GM12878 (cell line): ENCODE measurements around the gene CTSD. TPM values are rescaled to one million over a fixed set of nuclear protein-coding genes. Genes with fewer than 3 reads are reported as not detected.

ENCODE experiments used
- ATAC-seq: fragments of 200-7000 bp; cut with Tn5 transposase; 3 replicates; pipeline ENCODE4 v1.9.1; 2020; ENCODE audit warnings: mild to moderate bottlenecking, moderate library complexity
- BruUV-seq: library from RNA; stranded (reverse); fragments of 400-500 nt; replicated peaks from 2 replicates; lab custom pipeline; 2021; lab: Mats Ljungman, UMichigan
- CTCF ChIA-PET: fragments of 300-600 bp; sonication (Branson Sonifier 250); formaldehyde crosslinking; extraction: SDS; loops from one replicate; lab custom pipeline; 2021; ENCODE audit warnings: inconsistent platforms; lab: Yijun Ruan, JAX
- POLR2A ChIA-PET: fragments of 350-600 bp; formaldehyde crosslinking; extraction: SDS; loops from one replicate; lab custom pipeline; 2021; ENCODE audit warnings: inconsistent platforms; lab: Charles Lee
- RAD21 ChIA-PET: fragments of 300-600 bp; sonication (Branson Sonifier 250); formaldehyde crosslinking; loops from one replicate; lab custom pipeline; 2023; ENCODE audit warnings: antibody characterized with exemption; ENCODE audit not compliant: unreplicated experiment; lab: Charles Lee
- SMC1A ChIA-PET: fragments of 300-600 bp; sonication (Branson Sonifier 250); formaldehyde crosslinking; loops from one replicate; lab custom pipeline; 2023; ENCODE audit not compliant: unreplicated experiment, uncharacterized antibody; lab: Charles Lee
- DNase-seq: peaks from one replicate; pipeline ENCODE4 v3.0.0-alpha.2; 2011; ENCODE audit warnings: low read depth, low spot score
- FAIRE-seq: peaks from 3 replicates; lab custom pipeline; 2011; peaks lifted over from hg19 to GRCh38; lab: Jason Lieb, UNC
- H2AFZ ChIP-seq: 2 replicates; pipeline ENCODE4 v1.6.0; 2011; ENCODE audit warnings: low read depth, low read length, control low read depth; ENCODE audit not compliant: control insufficient read depth
- H3K27ac ChIP-seq: 2 replicates; pipeline ENCODE4 v1.5.1; 2011; ENCODE audit warnings: control low read depth; ENCODE audit not compliant: control insufficient read depth, insufficient read depth
- H3K27me3 ChIP-seq, 2 experiments: replicated peaks in 1 of 2; 2 replicates each; pipeline versions ENCODE4 v1.6.0 to v1.6.1; 2011; ENCODE audit warnings: low read length in 1 of 2; ENCODE audit not compliant: control insufficient read depth in 2 of 2, insufficient read depth in 2 of 2
- H3K36me3 ChIP-seq, 2 experiments: 2 replicates each; pipeline ENCODE4 v1.5.1; 2011; ENCODE audit warnings: low read length in 1 of 2; ENCODE audit not compliant: control insufficient read depth in 2 of 2, insufficient read depth in 2 of 2
- H3K4me1 ChIP-seq: 2 replicates; pipeline ENCODE4 v1.6.1; 2011; ENCODE audit warnings: mild to moderate bottlenecking, low read length, moderate library complexity, mixed read lengths; ENCODE audit not compliant: control insufficient read depth, insufficient read depth
- H3K4me2 ChIP-seq: 2 replicates; pipeline ENCODE4 v1.6.0; 2011; ENCODE audit warnings: control low read depth; ENCODE audit not compliant: control insufficient read depth, insufficient read depth
- H3K4me3 ChIP-seq: fragments of 200-600 bp; sonication (generic); 2 replicates; pipeline ENCODE4 v1.5.1; 2016
- H3K79me2 ChIP-seq: 2 replicates; pipeline ENCODE4 v1.6.0; 2011; ENCODE audit warnings: low read length; ENCODE audit not compliant: control insufficient read depth, insufficient read depth
- H3K9ac ChIP-seq: 2 replicates; pipeline ENCODE4 v1.8.0; 2011; ENCODE audit warnings: low read length, control low read depth, mixed read lengths; ENCODE audit not compliant: control insufficient read depth, insufficient read depth
- H3K9me3 ChIP-seq: replicated peaks from 3 replicates; pipeline ENCODE4 v1.5.1; 2011; ENCODE audit warnings: mild to moderate bottlenecking, low read length; ENCODE audit not compliant: control insufficient read depth, insufficient read depth
- H4K20me1 ChIP-seq: 2 replicates; pipeline ENCODE4 v1.6.0; 2011; ENCODE audit not compliant: control insufficient read depth, insufficient read depth
- BHLHE40 ChIP-seq, 2 experiments: fragments of 450-650 bp in 1 of 2; IDR thresholded peaks; 2 replicates each; pipeline ENCODE4 v1.6.1; 2011 to 2017; ENCODE audit warnings: low read depth in 2 of 2, borderline replicate concordance in 1 of 2, improper control_type of control experiment in 1 of 2, low read length in 1 of 2, mild to moderate bottlenecking in 1 of 2
- CBFB ChIP-seq: IDR thresholded peaks from 2 replicates; pipeline ENCODE4 v1.6.1; 2016; ENCODE audit warnings: antibody characterized with exemption, low read depth
- CBX3 ChIP-seq: fragments of 200-600 bp; sonication (generic); IDR thresholded peaks from 2 replicates; pipeline ENCODE4 v1.6.1; 2016; ENCODE audit warnings: low read depth, borderline replicate concordance
- CEBPB ChIP-seq, 2 experiments: fragments of 150-350 bp in 1 of 2; IDR thresholded peaks; 2 replicates each; pipeline ENCODE4 v1.6.1; 2012 to 2014; ENCODE audit warnings: low read depth in 2 of 2, low read length in 2 of 2, borderline replicate concordance in 1 of 2, inconsistent platforms in 1 of 2
- CREM ChIP-seq: IDR thresholded peaks from 2 replicates; pipeline ENCODE4 v1.6.1; 2014; ENCODE audit warnings: antibody characterized with exemption, low read depth
- HDAC2 ChIP-seq: fragments of 200-600 bp; sonication (generic); IDR thresholded peaks from 2 replicates; pipeline ENCODE4 v1.6.1; 2017
- HDAC6 ChIP-seq: fragments of 200-600 bp; sonication (generic); IDR thresholded peaks from one replicate; pipeline ENCODE4 v1.8.0; 2017; ENCODE audit warnings: antibody characterized with exemption; ENCODE audit not compliant: unreplicated experiment
- IRF5 ChIP-seq: fragments of 450-650 bp; IDR thresholded peaks from 2 replicates; pipeline ENCODE4 v1.6.1; 2017; ENCODE audit warnings: borderline replicate concordance
- NFIC ChIP-seq: IDR thresholded peaks from 2 replicates; pipeline ENCODE4 v1.6.1; 2012; ENCODE audit warnings: low read depth, mild to moderate bottlenecking, inconsistent platforms, low read length, moderate library complexity
- POLR2AphosphoS2 ChIP-seq: IDR thresholded peaks from 2 replicates; pipeline ENCODE4 v1.6.1; 2011; ENCODE audit warnings: low read depth, mild to moderate bottlenecking, low read length, improper control_type of control experiment, moderate library complexity
- POLR2AphosphoS5 ChIP-seq: IDR thresholded peaks from 2 replicates; pipeline ENCODE4 v1.6.1; 2011; ENCODE audit warnings: mild to moderate bottlenecking, low read length, inconsistent platforms
- SIX5 ChIP-seq: IDR thresholded peaks from 2 replicates; pipeline ENCODE4 v1.6.1; 2011; ENCODE audit warnings: mild to moderate bottlenecking, low read depth, low read length, moderate library complexity; ENCODE audit not compliant: severe bottlenecking
- SREBF2 ChIP-seq: IDR thresholded peaks from 2 replicates; pipeline ENCODE4 v1.6.1; 2012; ENCODE audit warnings: mild to moderate bottlenecking, low read length
- SRF ChIP-seq, 2 experiments: IDR thresholded peaks; 2 replicates each; pipeline ENCODE4 v1.6.1; 2011; ENCODE audit warnings: low read depth in 2 of 2, low read length in 2 of 2, mild to moderate bottlenecking in 1 of 2, moderate library complexity in 1 of 2
- TCF12 ChIP-seq: IDR thresholded peaks from 2 replicates; pipeline ENCODE4 v1.6.1; 2011; ENCODE audit warnings: low read depth, mild to moderate bottlenecking, low read length
- TCF7 ChIP-seq: IDR thresholded peaks from 2 replicates; pipeline ENCODE4 v1.6.1; 2014; ENCODE audit warnings: antibody characterized with exemption, borderline replicate concordance
- WRNIP1 ChIP-seq: IDR thresholded peaks from 2 replicates; pipeline ENCODE4 v1.6.1; 2011; ENCODE audit warnings: low read depth, low read length, improper control_type of control experiment, borderline replicate concordance
- ZSCAN29 ChIP-seq: fragments of 450-650 bp; IDR thresholded peaks from 2 replicates; pipeline ENCODE4 v1.6.1; 2017; ENCODE audit warnings: mild to moderate bottlenecking, moderate library complexity
- WGBS: methylation state at CpG from one replicate; pipeline ENCODE4 v1.1.6; 2016; ENCODE audit warnings: low lambda C conversion rate; ENCODE audit not compliant: insufficient replicate concordance, insufficient coverage; ENCODE audit errors: missing lambda C conversion rate; 5-methylcytosine and 5-hydroxymethylcytosine counted together
- in situ Hi-C: fragments of 300-500 bp; cut with MboI; formaldehyde crosslinking; loops from 9 replicates; pipeline ENCODE4 v1.14.3; 2018; ENCODE audit warnings: mixed read lengths
- intact Hi-C: fragments of 100-400 bp; cut with micrococcal nuclease; formaldehyde crosslinking; loops from one replicate; pipeline ENCODE4 v1.14.2; 2022; ENCODE audit not compliant: unreplicated experiment
- polyA plus RNA-seq, 11 experiments: library from polyadenylated mRNA; depleted of rRNA in 4 of 11; unstranded in 6 of 11; stranded (reverse) in 5 of 11; fragments of >200 nt; fragmentation: Nextera tagmentation in 4 of 11; fragmentation: Illumina TruSeq in 1 of 11; extraction: Ambion mirVana in 4 of 11; extraction: Trizol in 1 of 11; gene quantifications; 1 replicate in 1 of 11; 2 replicates in 10 of 11; pipeline versions ENCODE4 v1.2.1 to v1.2.3, GENCODE V29; 2011 to 2016; ENCODE audit warnings: inconsistent platforms in 2 of 11, missing spikeins in 2 of 11, low read depth in 1 of 11
- total RNA-seq, 4 experiments: library from RNA; depleted of rRNA in 3 of 4; stranded (reverse); fragments of >200 nt in 3 of 4; fragmentation: Illumina TruSeq in 1 of 4; extraction: Trizol in 1 of 4; gene quantifications; 2 replicates each; pipeline versions ENCODE4 v1.2.1 to v1.2.3, GENCODE V29; 2013 to 2021
- TF ChIP-seq, protein P1 (sequence below): fragments of 450-650 bp; IDR thresholded peaks from 2 replicates; pipeline ENCODE4 v1.6.1; 2016; ENCODE audit warnings: mild to moderate bottlenecking
- TF ChIP-seq, protein P2 (sequence below): fragments of 150-350 bp; IDR thresholded peaks from 2 replicates; pipeline ENCODE4 v1.6.1; 2014; ENCODE audit warnings: mild to moderate bottlenecking, low read depth, low read length

CTSD gene
- total and polyA plus RNA-seq, 10 of the 15 experiments (the other 5 are each of a cell fraction or from before 2014, with no cell fraction given): 0.42 to 54.6 (median 25.0) TPM

GRCh38 chr11:1718326-1718725 is 45.4 kb downstream of the CTSD start:
- Histone ChIP-seq H2AFZ (no peak overlapping the region), H3K4me2 (no peak overlapping the region), H3K4me3 (no peak overlapping the region), H3K9ac (no peak overlapping the region), H3K27me3 (no peaks in the 10 kb centered on the region; a peak in 1 of 4 replicates), H3K79me2 (no peaks in the 10 kb centered on the region), H3K9me3 (no peaks in the 10 kb centered on the region), H3K36me3 (no peaks in the 10 kb centered on the region), H3K27ac (no peak overlapping the region), H3K4me1 (no peaks in the 10 kb centered on the region), H4K20me1 (no peaks in the 10 kb centered on the region)
- ChIA-PET POLR2A (no interaction called here), CTCF (interaction anchor here (1.7 kb wide), 1 partner anchor 24 kb away, joined by 7 read pairs; no protein-coding TSS in a partner anchor), RAD21 (no interaction called here), SMC1A (interaction anchor here (0.9 kb wide), 1 partner anchor 115 kb away, joined by 4 read pairs; no protein-coding TSS in a partner anchor)
- no peak for DNase-seq
- 79% methylated on average over 15 of the region's 15 CpGs for WGBS
- BruUV-seq: no TSS peak
- intact Hi-C loops (no loop called here), in situ Hi-C loops (no loop called here)
- TF ChIP-seq, protein P1, sequence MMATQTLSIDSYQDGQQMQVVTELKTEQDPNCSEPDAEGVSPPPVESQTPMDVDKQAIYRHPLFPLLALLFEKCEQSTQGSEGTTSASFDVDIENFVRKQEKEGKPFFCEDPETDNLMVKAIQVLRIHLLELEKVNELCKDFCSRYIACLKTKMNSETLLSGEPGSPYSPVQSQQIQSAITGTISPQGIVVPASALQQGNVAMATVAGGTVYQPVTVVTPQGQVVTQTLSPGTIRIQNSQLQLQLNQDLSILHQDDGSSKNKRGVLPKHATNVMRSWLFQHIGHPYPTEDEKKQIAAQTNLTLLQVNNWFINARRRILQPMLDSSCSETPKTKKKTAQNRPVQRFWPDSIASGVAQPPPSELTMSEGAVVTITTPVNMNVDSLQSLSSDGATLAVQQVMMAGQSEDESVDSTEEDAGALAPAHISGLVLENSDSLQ: no peak
- TF ChIP-seq SRF (IDR thresholded peaks at IDR 0.05; ENCODE audit: low read depth in 2 of 2, low read length in 2 of 2) (no peak), POLR2AphosphoS2 (no peak), SREBF2 (no peak), TCF12 (no peak), NFIC (no peak), HDAC2 (no peak), CEBPB (IDR thresholded peaks at IDR 0.05; ENCODE audit: borderline replicate concordance in 1 of 2, low read depth in 2 of 2, low read length in 2 of 2) (no peak), CBFB (no peak), CREM (no peak), ZSCAN29 (no peak), HDAC6 (no peak), SIX5 (no peak), CBX3 (no peak), IRF5 (no peak), POLR2AphosphoS5 (no peak), BHLHE40 (IDR thresholded peaks at IDR 0.05; ENCODE audit: borderline replicate concordance in 1 of 2, low read depth in 2 of 2, low read length in 1 of 2) (no peak), TCF7 (no peak), WRNIP1 (no peak)
- TF ChIP-seq, protein P2, sequence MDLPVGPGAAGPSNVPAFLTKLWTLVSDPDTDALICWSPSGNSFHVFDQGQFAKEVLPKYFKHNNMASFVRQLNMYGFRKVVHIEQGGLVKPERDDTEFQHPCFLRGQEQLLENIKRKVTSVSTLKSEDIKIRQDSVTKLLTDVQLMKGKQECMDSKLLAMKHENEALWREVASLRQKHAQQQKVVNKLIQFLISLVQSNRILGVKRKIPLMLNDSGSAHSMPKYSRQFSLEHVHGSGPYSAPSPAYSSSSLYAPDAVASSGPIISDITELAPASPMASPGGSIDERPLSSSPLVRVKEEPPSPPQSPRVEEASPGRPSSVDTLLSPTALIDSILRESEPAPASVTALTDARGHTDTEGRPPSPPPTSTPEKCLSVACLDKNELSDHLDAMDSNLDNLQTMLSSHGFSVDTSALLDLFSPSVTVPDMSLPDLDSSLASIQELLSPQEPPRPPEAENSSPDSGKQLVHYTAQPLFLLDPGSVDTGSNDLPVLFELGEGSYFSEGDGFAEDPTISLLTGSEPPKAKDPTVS: no peak
- ATAC-seq: no peak
- no peak for FAIRE-seq
